IPS-20b (cell line): ENCODE measurements around the gene MBNL1.
"Not testable (repeated sequence)": the region's sequence is repeated elsewhere in the genome, so short reads cannot be mapped to it uniquely, and the experiment has no call there.

Experiments
- H3K27ac ChIP-seq: one replicate; pipeline ENCODE4 v1.5.1; 2013; ENCODE audit warnings: low read length
- H3K27me3 ChIP-seq: 2 replicates; pipeline ENCODE4 v1.6.1; 2013; ENCODE audit warnings: mild to moderate bottlenecking, low read length, inconsistent platforms; ENCODE audit not compliant: insufficient read depth
- H3K36me3 ChIP-seq: 2 replicates; pipeline ENCODE4 v1.6.1; 2013; ENCODE audit warnings: low read depth, mild to moderate bottlenecking, inconsistent platforms, low read length, moderate library complexity; ENCODE audit not compliant: insufficient read depth
- H3K4me1 ChIP-seq: 2 replicates; pipeline ENCODE4 v1.6.1; 2013; ENCODE audit warnings: mild to moderate bottlenecking, control low read depth, inconsistent platforms, low read length, moderate library complexity; ENCODE audit not compliant: insufficient read depth
- H3K4me3 ChIP-seq: 2 replicates; pipeline ENCODE4 v1.5.1; 2013; ENCODE audit warnings: mild to moderate bottlenecking, low read length, inconsistent platforms
- H3K9ac ChIP-seq: 2 replicates; pipeline ENCODE4 v1.6.1; 2013; ENCODE audit warnings: low read depth, mild to moderate bottlenecking, inconsistent platforms, low read length, moderate library complexity
- H3K9me3 ChIP-seq: 2 replicates; pipeline ENCODE4 v1.6.1; 2013; ENCODE audit warnings: mild to moderate bottlenecking, low read depth, low read length, inconsistent platforms; ENCODE audit not compliant: insufficient read depth

The MBNL1 gene

DNA sequence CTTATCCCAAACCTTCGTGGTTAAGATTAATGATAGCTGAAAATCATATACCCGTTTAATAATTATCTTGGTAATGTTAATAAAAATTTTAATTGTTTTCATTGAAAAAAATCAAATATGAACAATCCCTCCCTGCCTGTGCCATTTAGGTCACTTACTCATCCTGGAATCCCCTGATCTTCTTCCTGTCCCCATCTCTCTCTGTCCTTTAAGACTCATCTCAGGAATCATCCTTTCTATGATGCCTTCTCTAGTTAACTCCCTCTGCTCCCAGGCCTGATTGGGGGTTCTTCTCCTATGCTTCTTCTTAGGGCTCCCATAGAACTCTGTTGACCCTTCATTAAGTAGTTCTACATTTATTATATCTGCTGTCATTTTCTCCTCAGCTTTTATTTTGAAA, 91.6 kb downstream of the MBNL1 start:
- Histone ChIP-seq H3K9ac (no peak overlapping the region), H3K9me3 (no peaks in the 10 kb centered on the region), H3K4me1 (peaks cover 10% of the 10 kb centered on the region), H3K4me3 (no peak overlapping the region), H3K36me3 (no peaks in the 10 kb centered on the region), H3K27me3 (no peaks in the 10 kb centered on the region), H3K27ac (no peak overlapping the region)

DNA sequence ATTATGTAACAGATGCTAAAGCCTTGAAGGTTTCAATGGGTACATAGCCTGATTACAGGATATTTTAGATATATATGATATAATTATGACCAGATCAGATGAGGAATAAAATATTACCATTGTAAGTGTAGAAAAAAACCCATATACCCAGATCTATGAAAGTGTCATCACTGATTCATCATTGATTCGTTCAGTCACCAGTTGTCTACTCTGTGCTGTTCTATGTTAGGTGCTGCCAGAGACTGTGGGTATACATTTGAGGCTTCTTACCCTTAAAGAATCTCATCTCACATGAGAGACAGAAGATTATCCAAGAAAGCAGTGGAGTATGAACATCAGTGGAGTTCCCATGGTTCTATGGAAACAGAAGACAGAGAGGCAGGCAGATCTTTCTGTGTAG, 92.2 kb downstream of the MBNL1 start:
- H3K27me3 ChIP-seq: no peaks in the 10 kb centered on the region
- H3K36me3 ChIP-seq: no peaks in the 10 kb centered on the region
- H3K9me3 ChIP-seq: no peaks in the 10 kb centered on the region
- peaks cover 10% of the 10 kb centered on the region for H3K4me1 ChIP-seq
- H3K4me3 ChIP-seq: no peak overlapping the region
- no peak overlapping the region for H3K27ac ChIP-seq
- no peak overlapping the region for H3K9ac ChIP-seq

DNA sequence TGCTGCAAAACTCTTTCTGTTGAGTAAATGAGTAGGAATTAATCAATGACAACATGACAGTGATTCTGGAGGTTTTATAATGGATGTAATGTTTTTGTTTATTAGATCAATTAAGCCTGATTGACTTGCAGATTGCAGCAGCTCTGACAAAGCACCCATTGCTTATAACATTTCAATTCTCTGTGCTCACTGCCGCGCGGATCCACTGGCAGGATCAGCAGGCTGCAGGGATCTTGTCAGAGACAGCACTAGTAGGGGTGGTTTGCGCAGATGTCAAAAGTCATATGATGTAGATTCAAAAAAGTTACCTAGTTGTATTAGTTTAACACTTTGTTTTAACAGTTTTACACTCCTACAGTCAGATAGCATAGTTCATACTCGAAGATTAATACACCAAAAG, 93.4 kb downstream of the MBNL1 start:
- H3K36me3 ChIP-seq: no peaks in the 10 kb centered on the region
- H3K9ac ChIP-seq: no peak overlapping the region
- no peak overlapping the region for H3K4me3 ChIP-seq
- peaks cover 10% of the 10 kb centered on the region for H3K4me1 ChIP-seq
- no peak overlapping the region for H3K27ac ChIP-seq
- H3K27me3 ChIP-seq: no peaks in the 10 kb centered on the region
- H3K9me3 ChIP-seq: no peaks in the 10 kb centered on the region

DNA sequence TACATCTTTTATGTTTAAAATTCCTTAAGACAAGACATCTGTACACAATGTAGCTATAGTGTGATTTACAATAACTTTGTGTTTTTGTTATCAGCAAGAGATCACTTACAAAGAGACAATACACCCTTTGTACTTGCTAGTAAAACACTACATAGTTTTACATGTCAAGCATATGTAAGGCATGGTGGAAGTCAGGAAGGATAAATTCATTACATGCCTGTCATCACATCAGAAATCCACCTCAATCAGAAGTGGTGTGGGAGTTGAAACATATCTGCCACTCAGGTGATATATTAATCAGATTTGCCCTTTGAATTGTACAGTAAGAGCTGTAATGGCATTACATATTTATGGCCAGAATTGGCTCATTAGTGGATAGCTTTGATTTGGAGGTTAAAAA, 95.5 kb downstream of the MBNL1 start:
- no peaks in the 10 kb centered on the region for H3K9me3 ChIP-seq
- H3K27ac ChIP-seq: no peak overlapping the region
- H3K4me3 ChIP-seq: no peak overlapping the region
- H3K4me1 ChIP-seq: peaks cover 10% of the 10 kb centered on the region
- H3K36me3 ChIP-seq: no peaks in the 10 kb centered on the region
- no peaks in the 10 kb centered on the region for H3K27me3 ChIP-seq
- no peak overlapping the region for H3K9ac ChIP-seq

DNA sequence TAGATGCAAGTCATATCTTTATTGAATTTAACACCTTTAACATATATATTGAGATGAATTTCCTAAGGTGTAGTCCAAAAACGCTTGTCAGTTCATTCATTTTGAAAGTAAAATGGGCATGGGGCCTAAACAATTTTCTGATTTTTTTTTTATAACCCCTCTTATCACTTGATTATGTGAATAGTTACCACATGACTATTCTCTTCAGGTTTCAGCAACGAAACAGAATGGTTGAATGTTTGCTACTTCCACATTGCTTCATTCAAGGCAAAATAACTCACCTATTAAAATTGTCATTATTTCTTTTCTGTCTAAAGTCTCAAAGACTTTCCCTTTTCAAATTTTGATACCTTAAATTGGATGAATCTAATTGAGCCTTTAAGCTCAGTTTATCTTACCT, 96.4 kb downstream of the MBNL1 start:
- H3K27ac ChIP-seq: no peak overlapping the region
- H3K9ac ChIP-seq: no peak overlapping the region
- peaks cover 10% of the 10 kb centered on the region for H3K4me1 ChIP-seq

DNA sequence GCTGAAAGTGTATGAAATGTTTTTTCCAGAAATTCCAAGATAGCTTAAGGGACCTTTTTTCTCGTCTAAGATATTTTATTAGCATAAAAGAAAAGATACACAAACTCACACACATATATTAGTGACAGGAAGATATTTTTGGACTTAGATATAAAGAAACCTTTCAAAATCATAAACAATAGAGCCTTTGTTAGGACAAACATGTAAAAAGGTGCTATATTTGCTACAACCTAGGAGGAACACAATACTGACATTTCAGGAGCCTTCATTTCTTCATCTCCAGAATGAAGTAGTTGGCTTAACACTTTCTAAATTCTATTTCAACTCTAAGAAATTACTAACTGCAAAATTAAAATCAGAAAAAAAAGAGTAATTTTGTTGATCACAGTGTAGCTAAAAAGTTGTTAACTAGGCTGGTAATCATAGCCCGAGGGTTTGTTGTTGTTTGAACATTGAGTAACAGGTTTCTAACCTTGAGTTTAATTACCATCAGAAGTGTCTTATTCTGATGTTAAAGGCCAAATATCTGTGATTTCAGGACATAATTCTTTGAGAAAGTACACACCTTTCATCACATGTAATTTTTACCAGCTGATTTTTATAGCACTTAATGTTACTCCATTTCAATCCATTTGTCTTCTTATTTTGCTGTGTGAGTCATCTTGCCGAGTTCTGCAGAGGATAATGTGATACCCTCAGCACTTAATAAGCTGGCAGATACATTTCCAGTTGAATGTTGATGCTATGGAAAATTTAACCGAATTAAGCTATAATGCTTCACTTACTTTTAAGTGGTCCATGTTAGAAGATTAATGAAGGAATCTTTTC, 97.3 kb downstream of the MBNL1 start:
- no peak overlapping the region for H3K9ac ChIP-seq
- H3K27ac ChIP-seq: no peak overlapping the region
- peaks cover 10% of the 10 kb centered on the region for H3K4me1 ChIP-seq
- H3K27me3 ChIP-seq: no peaks in the 10 kb centered on the region
- H3K36me3 ChIP-seq: no peaks in the 10 kb centered on the region
- H3K9me3 ChIP-seq: no peaks in the 10 kb centered on the region
- no peak overlapping the region for H3K4me3 ChIP-seq

More for the DNA sequence above, 96.4 kb downstream of the MBNL1 start:
- no peaks in the 10 kb centered on the region for H3K27me3 ChIP-seq
- no peaks in the 10 kb centered on the region for H3K36me3 ChIP-seq
- no peak overlapping the region for H3K4me3 ChIP-seq
- H3K9me3 ChIP-seq: no peaks in the 10 kb centered on the region

DNA sequence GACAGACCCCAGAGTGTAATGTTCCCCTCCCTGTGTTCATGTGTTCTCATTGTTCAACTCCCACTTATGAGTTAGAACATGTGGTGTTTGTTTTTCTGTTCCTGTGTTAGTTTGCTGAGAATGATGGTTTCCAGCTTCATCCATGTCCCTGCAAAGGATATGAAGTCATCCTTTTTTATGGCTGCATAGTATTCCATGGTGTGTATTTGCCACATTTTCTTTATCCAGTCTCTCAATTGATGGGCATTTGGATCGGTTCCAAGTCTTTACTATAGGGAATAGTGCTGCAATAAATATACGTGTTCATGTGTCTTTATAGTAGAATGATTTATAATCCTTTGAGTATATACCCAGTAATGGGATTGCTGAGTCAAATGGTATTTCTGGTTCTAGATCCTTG, 98.5 kb downstream of the MBNL1 start:
- H3K27me3 ChIP-seq, H3K36me3 ChIP-seq, H3K27ac ChIP-seq, H3K4me1 ChIP-seq, H3K9ac ChIP-seq, H3K4me3 ChIP-seq, H3K9me3 ChIP-seq: not testable (repeated sequence)

DNA sequence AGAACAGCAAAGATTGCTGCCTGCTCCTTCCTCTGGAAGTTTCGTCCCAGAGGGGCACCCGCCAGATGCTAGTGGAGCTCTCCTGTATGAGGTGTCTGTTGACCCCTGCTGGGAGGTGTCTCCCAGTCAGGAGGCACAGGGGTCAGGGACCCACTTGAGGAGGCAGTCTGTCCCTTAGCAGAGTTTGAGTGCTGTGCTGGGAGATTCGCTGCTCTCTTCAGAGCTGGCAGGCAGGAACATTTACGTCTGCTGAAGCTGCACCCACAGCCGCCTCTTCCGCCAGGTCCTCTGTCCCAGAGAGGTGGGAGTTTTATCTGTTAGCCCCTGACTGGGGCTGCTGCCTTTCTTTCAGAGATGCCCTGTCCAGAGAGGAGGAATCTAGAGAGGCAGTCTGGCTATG, 103.9 kb downstream of the MBNL1 start:
- not testable (repeated sequence) for H3K4me1 ChIP-seq, H3K27me3 ChIP-seq, H3K36me3 ChIP-seq

DNA sequence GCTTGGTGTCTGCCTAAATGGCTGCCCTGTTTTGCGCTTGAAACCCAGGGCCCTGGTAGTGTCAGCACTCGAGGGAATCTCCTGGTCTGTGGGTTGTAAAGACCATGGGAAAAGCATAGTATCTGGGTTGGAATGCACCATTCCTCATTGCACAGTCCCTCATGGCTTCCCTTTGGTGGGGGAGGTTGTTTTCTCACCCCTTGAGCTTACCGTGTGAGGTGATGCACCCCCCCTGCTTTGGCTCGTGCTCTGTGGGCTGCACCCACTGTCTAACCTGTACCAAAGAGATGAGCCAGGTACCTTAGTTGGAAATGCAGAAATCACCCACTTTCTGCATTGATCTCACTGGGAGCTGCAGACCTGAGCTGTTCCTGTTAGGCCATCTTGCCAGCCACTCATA, 104.7 kb downstream of the MBNL1 start:
- Histone ChIP-seq H3K27ac (no peak overlapping the region), H3K36me3 (no peaks in the 10 kb centered on the region), H3K4me1 (no peaks in the 10 kb centered on the region), H3K27me3 (no peaks in the 10 kb centered on the region), H3K9me3 (no peaks in the 10 kb centered on the region), H3K4me3 (no peak overlapping the region), H3K9ac (no peak overlapping the region)

More for the DNA sequence above, 103.9 kb downstream of the MBNL1 start:
- H3K9me3 ChIP-seq, H3K27ac ChIP-seq, H3K4me3 ChIP-seq, H3K9ac ChIP-seq: not testable (repeated sequence)

DNA sequence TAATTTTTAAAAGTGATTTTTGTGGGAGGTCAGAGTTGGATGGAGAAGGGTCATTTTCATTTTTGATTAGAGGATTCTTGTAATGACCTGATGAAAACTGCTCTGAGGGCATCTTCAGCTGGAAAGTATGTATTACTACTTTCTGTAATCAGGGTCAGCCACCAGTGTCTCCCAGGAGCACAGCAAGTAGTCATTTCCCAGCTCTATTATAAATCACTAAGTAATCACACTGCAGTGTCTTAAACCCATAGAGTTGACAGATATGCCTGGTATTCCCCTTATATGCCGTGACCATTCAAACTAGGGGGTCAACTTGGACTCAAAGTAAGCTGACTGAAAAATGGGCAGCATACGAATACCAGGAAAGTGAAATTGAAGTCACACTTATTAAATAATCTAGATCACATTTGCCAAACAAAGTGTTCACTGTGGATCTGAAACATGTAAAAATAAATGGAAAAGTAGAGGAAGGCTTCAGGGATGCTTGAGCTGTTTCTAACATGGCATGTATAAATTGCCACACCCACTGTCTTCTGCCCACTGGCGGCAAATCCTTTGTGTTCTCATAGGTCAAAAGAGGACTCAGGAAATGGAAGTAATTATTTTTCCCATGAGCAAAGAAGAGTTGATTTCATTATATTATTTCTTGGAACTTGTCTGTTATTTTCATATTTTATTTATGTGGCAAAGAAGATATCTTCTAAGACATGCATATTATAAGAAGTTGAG, 105.7 kb downstream of the MBNL1 start:
- Histone ChIP-seq H3K27me3 (no peaks in the 10 kb centered on the region), H3K4me1 (no peaks in the 10 kb centered on the region), H3K9ac (no peak overlapping the region), H3K4me3 (no peak overlapping the region), H3K9me3 (no peaks in the 10 kb centered on the region), H3K27ac (no peak overlapping the region), H3K36me3 (no peaks in the 10 kb centered on the region)

DNA sequence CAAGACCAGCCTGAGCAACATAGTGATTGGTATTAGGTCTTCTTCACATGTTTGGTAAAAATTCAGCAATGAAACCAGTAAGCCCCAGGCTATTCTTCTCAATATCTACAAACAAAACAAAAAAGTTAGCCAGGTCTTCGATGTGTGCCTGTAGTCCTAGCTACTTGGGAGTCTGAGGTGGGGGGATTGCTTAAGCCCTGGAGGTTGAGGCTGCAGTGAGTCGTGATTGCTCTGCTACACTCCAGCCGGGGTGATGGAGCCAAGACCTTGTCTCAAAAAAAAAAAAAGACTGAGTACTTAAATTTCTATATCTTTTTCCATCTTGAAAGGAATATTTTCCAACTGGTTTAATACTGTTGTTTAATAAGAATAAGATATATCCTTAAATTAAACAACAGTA, 106.8 kb downstream of the MBNL1 start:
- peaks cover 7% of the 10 kb centered on the region; the same call in 1 of the 2 replicates for H3K4me1 ChIP-seq
- H3K9me3 ChIP-seq: no peaks in the 10 kb centered on the region
- no peak overlapping the region for H3K9ac ChIP-seq
- H3K27me3 ChIP-seq: no peaks in the 10 kb centered on the region
- H3K36me3 ChIP-seq: no peaks in the 10 kb centered on the region
- no peak overlapping the region for H3K27ac ChIP-seq
- no peak overlapping the region for H3K4me3 ChIP-seq
